ENCODE measurements around the gene LNPK. TPM values are rescaled to one million over a fixed set of nuclear protein-coding genes. Genes with fewer than 3 reads are reported as not detected.
"Not testable (repeated sequence)": the region's sequence is repeated elsewhere in the genome, so short reads cannot be mapped to it uniquely, and the experiment has no call there.

Gene LNPK
- total RNA-seq, 4 donors from 2014 or later, result 23.1 to 36.1 (median 25.8) TPM

- H3K9me3 ChIP-seq, result no peaks in the 10 kb centered on the region
- peaks cover 24% of the 10 kb centered on the region for H3K36me3 ChIP-seq
- no peaks in the 10 kb centered on the region for H3K27me3 ChIP-seq
- no peak overlapping the region for H3K4me3 ChIP-seq
- DNase-seq (ENCODE audit: low spot score in 2 of 2), result no peak
- H3K4me1 ChIP-seq, result no peaks in the 10 kb centered on the region
- 94% methylated on average over 2 of the region's 2 CpGs for WGBS
- H3K27ac ChIP-seq, result no peak overlapping the region
- TF ChIP-seq CTCF (IDR thresholded peaks at IDR 0.05) (no peak), EP300 (IDR thresholded peaks at IDR 0.05) (no peak), POLR2A (IDR thresholded peaks at IDR 0.05) (no peak), POLR2AphosphoS5 (IDR thresholded peaks at IDR 0.05) (no peak)
Observed at GRCh38 chr2:175976391-175977157, 25.5 kb downstream of the LNPK start.

- Histone ChIP-seq H3K36me3 (peaks cover 19% of the 10 kb centered on the region), H3K4me1 (no peaks in the 10 kb centered on the region), H3K4me3 (no peak overlapping the region), H3K27ac (no peak overlapping the region), H3K9me3 (no peaks in the 10 kb centered on the region), H3K27me3 (no peaks in the 10 kb centered on the region)
- TF ChIP-seq POLR2AphosphoS5 (IDR thresholded peaks at IDR 0.05) (no peak), CTCF (IDR thresholded peaks at IDR 0.05) (no peak), EP300 (IDR thresholded peaks at IDR 0.05) (no peak), POLR2A (IDR thresholded peaks at IDR 0.05) (no peak)
- 80% methylated on average over 1 of the region's 1 CpG for WGBS
- no peak for DNase-seq (ENCODE audit: low spot score in 2 of 2)
Observed at GRCh38 chr2:175973373-175973772, 28.7 kb downstream of the LNPK start.

GRCh38 chr2:175966839-175967238 is 35.2 kb downstream of the LNPK start:
- H3K27me3 ChIP-seq, result no peaks in the 10 kb centered on the region
- TF ChIP-seq POLR2AphosphoS5 (IDR thresholded peaks at IDR 0.05) (no peak), EP300 (IDR thresholded peaks at IDR 0.05) (no peak), POLR2A (IDR thresholded peaks at IDR 0.05) (no peak), CTCF (IDR thresholded peaks at IDR 0.05) (no peak)
- no peak for DNase-seq (ENCODE audit: low spot score in 2 of 2)
- H3K36me3 ChIP-seq, result no peaks in the 10 kb centered on the region
- no peaks in the 10 kb centered on the region for H3K4me1 ChIP-seq
- no peak overlapping the region for H3K4me3 ChIP-seq
- 95% methylated on average over 3 of the region's 3 CpGs for WGBS
- H3K27ac ChIP-seq, result no peak overlapping the region
- no peaks in the 10 kb centered on the region for H3K9me3 ChIP-seq

- no peaks in the 10 kb centered on the region for H3K36me3 ChIP-seq
- H3K4me1 ChIP-seq, result no peaks in the 10 kb centered on the region
- TF ChIP-seq POLR2A (IDR thresholded peaks at IDR 0.05), result no peak
- no peak for TF ChIP-seq EP300 (IDR thresholded peaks at IDR 0.05)
- TF ChIP-seq CTCF (IDR thresholded peaks at IDR 0.05), result no peak
- TF ChIP-seq POLR2AphosphoS5 (IDR thresholded peaks at IDR 0.05), result no peak
- H3K27ac ChIP-seq, result no peak overlapping the region
- H3K27me3 ChIP-seq, result no peaks in the 10 kb centered on the region
- no peak for DNase-seq (ENCODE audit: low spot score in 2 of 2)
- no peak overlapping the region for H3K4me3 ChIP-seq
- WGBS, result 97% methylated on average over 3 of the region's 3 CpGs
- no peaks in the 10 kb centered on the region for H3K9me3 ChIP-seq
Observed at GRCh38 chr2:175965773-175966172, 36.3 kb downstream of the LNPK start.

- Histone ChIP-seq H3K27me3 (no peaks in the 10 kb centered on the region), H3K4me1 (no peaks in the 10 kb centered on the region), H3K4me3 (no peak overlapping the region), H3K27ac (no peak overlapping the region), H3K36me3 (peaks cover under 1% of the 10 kb centered on the region), H3K9me3 (no peaks in the 10 kb centered on the region)
- DNase-seq (ENCODE audit: low spot score in 2 of 2), result no peak
- WGBS, result 95% methylated on average over 4 of the region's 4 CpGs
- TF ChIP-seq EP300 (IDR thresholded peaks at IDR 0.05), result no peak
- no peak for TF ChIP-seq POLR2A (IDR thresholded peaks at IDR 0.05)
- TF ChIP-seq CTCF (IDR thresholded peaks at IDR 0.05), result peak in 1 of 2 donors; percentile 6
Observed at GRCh38 chr2:175964195-175964594, 37.9 kb downstream of the LNPK start.

GRCh38 chr2:175963171-175963570 is 38.9 kb downstream of the LNPK start:
- not testable (repeated sequence) for H3K27ac ChIP-seq; H3K4me3 ChIP-seq; H3K4me1 ChIP-seq; H3K9me3 ChIP-seq; H3K36me3 ChIP-seq; DNase-seq (ENCODE audit: low spot score in 2 of 2); H3K27me3 ChIP-seq
- 100% methylated on average over 2 of the region's 2 CpGs for WGBS
